DND-41 (cell line): Measurements from ENCODE around the gene ATG13.

Experiments used
- ATAC-seq: fragments of 200-7000 bp; cut with Tn5 transposase; 3 replicates; pipeline ENCODE4 v1.9.1; 2021; ENCODE audit warnings: low read depth; ENCODE audit not compliant: insufficient read depth
- DNase-seq: peaks from one replicate; pipeline ENCODE4 v3.0.0-alpha.2; 2020
- H2AFZ ChIP-seq: 2 replicates; pipeline ENCODE4 v1.6.0; 2012; ENCODE audit warnings: low read depth, low read length
- H3K27ac ChIP-seq: 2 replicates; pipeline ENCODE4 v1.5.1; 2012; ENCODE audit warnings: low read length, inconsistent platforms
- H3K27me3 ChIP-seq: fragments of 200-600 bp; sonication (generic); 2 replicates; pipeline ENCODE4 v1.6.0; 2012; ENCODE audit warnings: low read length, mild to moderate bottlenecking, inconsistent platforms; ENCODE audit not compliant: insufficient read depth, poor library complexity
- H3K36me3 ChIP-seq: 2 replicates; pipeline ENCODE4 v1.5.1; 2012; ENCODE audit warnings: low read length, inconsistent platforms; ENCODE audit not compliant: insufficient read depth
- H3K4me1 ChIP-seq: 2 replicates; pipeline ENCODE4 v1.5.1; 2012; ENCODE audit warnings: mild to moderate bottlenecking, low read length; ENCODE audit not compliant: insufficient read depth
- H3K4me2 ChIP-seq: 2 replicates; pipeline ENCODE4 v1.6.0; 2012; ENCODE audit warnings: mild to moderate bottlenecking, moderate library complexity, low read length, inconsistent platforms; ENCODE audit not compliant: insufficient read depth
- H3K4me3 ChIP-seq, 2 experiments: fragments of 200-600 bp in 1 of 2; shearing (Covaris generic) in 1 of 2; 2 replicates each; pipeline ENCODE4 v1.5.1; 2012 to 2016; ENCODE audit warnings: inconsistent platforms in 2 of 2, low read length in 2 of 2, mild to moderate bottlenecking in 2 of 2, low read depth in 1 of 2, moderate library complexity in 1 of 2
- H3K79me2 ChIP-seq: 2 replicates; pipeline ENCODE4 v1.6.0; 2012; ENCODE audit warnings: low read length, inconsistent platforms; ENCODE audit not compliant: insufficient read depth
- H3K9ac ChIP-seq: 2 replicates; pipeline ENCODE4 v1.6.0; 2012; ENCODE audit warnings: low read depth, mild to moderate bottlenecking, inconsistent platforms, low read length, moderate library complexity
- H3K9me3 ChIP-seq: 2 replicates; pipeline ENCODE4 v1.5.1; 2012; ENCODE audit warnings: low read length, moderate library complexity, mild to moderate bottlenecking, inconsistent platforms; ENCODE audit not compliant: insufficient read depth, severe bottlenecking
- H4K20me1 ChIP-seq: 2 replicates; pipeline ENCODE4 v1.6.0; 2012; ENCODE audit warnings: low read length; ENCODE audit not compliant: insufficient read depth
- EZH2 ChIP-seq: IDR thresholded peaks from 3 replicates; pipeline ENCODE4 v1.6.1; 2012; ENCODE audit warnings: borderline replicate concordance, low read depth, mild to moderate bottlenecking, moderate library complexity, low read length, inconsistent platforms; ENCODE audit not compliant: severe bottlenecking
- TF ChIP-seq, protein P1 (sequence below): IDR thresholded peaks from 2 replicates; pipeline ENCODE4 v1.5.1; 2012; ENCODE audit warnings: borderline replicate concordance, low read length, moderate library complexity, mild to moderate bottlenecking; ENCODE audit not compliant: poor library complexity, severe bottlenecking; ENCODE audit errors: extremely low read depth

ATG13 gene

GRCh38 chr11:46681814-46682213, 64.5 kb downstream of the ATG13 start:
- Histone ChIP-seq H3K4me2 (no peak overlapping the region), H3K9ac (no peak overlapping the region), H3K27me3 (no peaks in the 10 kb centered on the region), H4K20me1 (peaks cover 8% of the 10 kb centered on the region), H3K27ac (no peak overlapping the region), H3K4me1 (no peaks in the 10 kb centered on the region), H3K4me3 (no peak overlapping the region), H3K9me3 (no peaks in the 10 kb centered on the region), H3K36me3 (peaks cover 70% of the 10 kb centered on the region), H2AFZ (no peak overlapping the region), H3K79me2 (no peaks in the 10 kb centered on the region)
- no peak for DNase-seq
- TF ChIP-seq, protein P1, sequence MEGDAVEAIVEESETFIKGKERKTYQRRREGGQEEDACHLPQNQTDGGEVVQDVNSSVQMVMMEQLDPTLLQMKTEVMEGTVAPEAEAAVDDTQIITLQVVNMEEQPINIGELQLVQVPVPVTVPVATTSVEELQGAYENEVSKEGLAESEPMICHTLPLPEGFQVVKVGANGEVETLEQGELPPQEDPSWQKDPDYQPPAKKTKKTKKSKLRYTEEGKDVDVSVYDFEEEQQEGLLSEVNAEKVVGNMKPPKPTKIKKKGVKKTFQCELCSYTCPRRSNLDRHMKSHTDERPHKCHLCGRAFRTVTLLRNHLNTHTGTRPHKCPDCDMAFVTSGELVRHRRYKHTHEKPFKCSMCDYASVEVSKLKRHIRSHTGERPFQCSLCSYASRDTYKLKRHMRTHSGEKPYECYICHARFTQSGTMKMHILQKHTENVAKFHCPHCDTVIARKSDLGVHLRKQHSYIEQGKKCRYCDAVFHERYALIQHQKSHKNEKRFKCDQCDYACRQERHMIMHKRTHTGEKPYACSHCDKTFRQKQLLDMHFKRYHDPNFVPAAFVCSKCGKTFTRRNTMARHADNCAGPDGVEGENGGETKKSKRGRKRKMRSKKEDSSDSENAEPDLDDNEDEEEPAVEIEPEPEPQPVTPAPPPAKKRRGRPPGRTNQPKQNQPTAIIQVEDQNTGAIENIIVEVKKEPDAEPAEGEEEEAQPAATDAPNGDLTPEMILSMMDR, result no peak
- no peak for TF ChIP-seq EZH2
- no peak for ATAC-seq

GRCh38 chr11:46682773-46683752, 65.7 kb downstream of the ATG13 start:
- peaks cover 74% of the 10 kb centered on the region for H3K36me3 ChIP-seq
- no peak overlapping the region for H3K4me3 ChIP-seq
- H3K4me2 ChIP-seq, result no peak overlapping the region
- H3K79me2 ChIP-seq, result no peaks in the 10 kb centered on the region
- H4K20me1 ChIP-seq, result peaks cover 8% of the 10 kb centered on the region
- no peak overlapping the region for H2AFZ ChIP-seq
- H3K27me3 ChIP-seq, result no peaks in the 10 kb centered on the region
- H3K27ac ChIP-seq, result no peak overlapping the region
- ATAC-seq, result no peak
- DNase-seq, result no peak
- no peak overlapping the region for H3K9ac ChIP-seq
- TF ChIP-seq EZH2, result no peak
- TF ChIP-seq, protein P1, result no peak
- H3K9me3 ChIP-seq, result no peaks in the 10 kb centered on the region
- H3K4me1 ChIP-seq, result no peaks in the 10 kb centered on the region

- Histone ChIP-seq H3K79me2 (no peaks in the 10 kb centered on the region; the same call in 1 of the 2 replicates), H3K4me3 (no peak overlapping the region), H2AFZ (no peak overlapping the region), H3K36me3 (peaks cover 67% of the 10 kb centered on the region), H3K4me1 (no peaks in the 10 kb centered on the region), H3K9me3 (no peaks in the 10 kb centered on the region), H3K27ac (no peak overlapping the region), H4K20me1 (peaks cover 5% of the 10 kb centered on the region), H3K9ac (no peak overlapping the region), H3K27me3 (no peaks in the 10 kb centered on the region), H3K4me2 (no peak overlapping the region)
- no peak for ATAC-seq
- DNase-seq, result no peak
- no peak for TF ChIP-seq EZH2
- TF ChIP-seq, protein P1, result no peak
Measured at GRCh38 chr11:46684367-46684766, 67.0 kb downstream of the ATG13 start.
